OCI-LY1 (cell line): Measurements from ENCODE around the gene SIN3A.

ENCODE experiments used
- CTCF ChIP-seq: fragments of 200-600 bp; sonication (generic), shearing (Covaris generic); IDR thresholded peaks from 2 replicates; pipeline ENCODE4 v1.5.1; 2017; ENCODE audit warnings: mild to moderate bottlenecking, antibody characterized with exemption, low read length, moderate library complexity, mixed read lengths
- EZH2 ChIP-seq: fragments of 200-600 bp; sonication (generic), shearing (Covaris generic); IDR thresholded peaks from 2 replicates; pipeline ENCODE4 v1.8.0; 2017; ENCODE audit warnings: borderline replicate concordance, mixed run types, mild to moderate bottlenecking, antibody characterized with exemption, low read length, moderate library complexity, mixed read lengths

- no peak for TF ChIP-seq CTCF
- no peak for TF ChIP-seq EZH2
These were observed at the start of gene SIN3A for GRCh38 chr15:75451674-75452363.
